Prostate gland (tissue), 2 donors: Measurements from ENCODE around the gene ZMIZ1.

Source experiments
- CTCF ChIP-seq, 4 experiments: fragments of 200-600 bp in 2 of 4; fragments of 450-650 bp in 2 of 4; sonication (generic) in 2 of 4; IDR thresholded peaks; 1 replicate in 3 of 4; 2 replicates in 1 of 4; pipeline ENCODE4 v1.5.1; 2016 to 2019; ENCODE audit warnings: antibody characterized with exemption in 4 of 4, mild to moderate bottlenecking in 2 of 4, moderate library complexity in 2 of 4
- POLR2A ChIP-seq: fragments of 450-650 bp; IDR thresholded peaks from one replicate; pipeline ENCODE4 v1.6.1; 2016; ENCODE audit warnings: antibody characterized with exemption, mild to moderate bottlenecking

- TF ChIP-seq CTCF (IDR thresholded peaks at IDR 0.05) (no peak), POLR2A (no peak)
Measured at GRCh38 chr10:79112881-79113431, 44.2 kb downstream of the ZMIZ1 start.
